A673 (cell line): ENCODE measurements around the gene FGF14. TPM values are rescaled to one million over a fixed set of nuclear protein-coding genes. Genes with fewer than 3 reads are reported as not detected.

Experiments
- BruUV-seq: library from RNA; stranded (reverse); fragments of 400-500 nt; replicated peaks from 2 replicates; lab custom pipeline; 2021; lab: Mats Ljungman, UMichigan
- CTCF ChIA-PET: fragments of 300-600 bp; sonication (Branson Sonifier 250); formaldehyde crosslinking; loops from one replicate; lab custom pipeline; 2022; ENCODE audit warnings: antibody characterized with exemption; lab: Charles Lee
- POLR2A ChIA-PET: fragments of 300-600 bp; sonication (Branson Sonifier 250); formaldehyde crosslinking; loops from one replicate; lab custom pipeline; 2022; ENCODE audit warnings: antibody characterized with exemption; ENCODE audit not compliant: low non-redundant PET; lab: Charles Lee
- DNase-seq: peaks from one replicate; pipeline ENCODE4 v3.0.0-alpha.2; 2015; ENCODE audit warnings: low spot score
- H3K27ac ChIP-seq: fragments of 200-600 bp; sonication (generic); 2 replicates; pipeline ENCODE4 v1.5.1; 2016; ENCODE audit warnings: mixed run types, low read depth, mild to moderate bottlenecking, mixed read lengths, antibody characterized with exemption, low read length; ENCODE audit not compliant: poor library complexity, severe bottlenecking
- H3K27me3 ChIP-seq: fragments of 200-600 bp; sonication (generic); replicated peaks from 2 replicates; pipeline ENCODE4 v1.6.1; 2017; ENCODE audit warnings: mixed run types, low read depth, mild to moderate bottlenecking, mixed read lengths, antibody characterized with exemption, low read length; ENCODE audit not compliant: insufficient read depth, poor library complexity
- H3K36me3 ChIP-seq: fragments of 200-600 bp; sonication (generic); 2 replicates; pipeline ENCODE4 v1.6.1; 2016; ENCODE audit warnings: mixed run types, mild to moderate bottlenecking, mixed read lengths, antibody characterized with exemption, low read length; ENCODE audit not compliant: insufficient read depth, poor library complexity, severe bottlenecking
- H3K4me1 ChIP-seq: fragments of 200-600 bp; sonication (generic); 2 replicates; pipeline ENCODE4 v1.6.1; 2017; ENCODE audit warnings: mixed run types, mild to moderate bottlenecking, mixed read lengths, antibody characterized with exemption, low read length; ENCODE audit not compliant: insufficient read depth, poor library complexity, severe bottlenecking
- H3K4me3 ChIP-seq: fragments of 200-600 bp; sonication (generic); 2 replicates; pipeline ENCODE4 v1.5.1; 2016; ENCODE audit warnings: low read depth, mixed run types, mild to moderate bottlenecking, mixed read lengths, low read length; ENCODE audit not compliant: poor library complexity, severe bottlenecking
- H3K9me3 ChIP-seq: fragments of 200-600 bp; sonication (generic); 2 replicates; pipeline ENCODE4 v1.6.1; 2016; ENCODE audit warnings: mixed run types, low read depth, mild to moderate bottlenecking, mixed read lengths, antibody characterized with exemption, low read length; ENCODE audit not compliant: poor library complexity, severe bottlenecking
- EZH2 ChIP-seq: fragments of 200-600 bp; sonication (generic); IDR thresholded peaks from 2 replicates; pipeline ENCODE4 v1.6.1; 2017; ENCODE audit warnings: borderline replicate concordance, low read depth, mild to moderate bottlenecking, mixed read lengths, antibody characterized with exemption, low read length; ENCODE audit not compliant: poor library complexity, severe bottlenecking
- intact Hi-C: fragments of 100-400 bp; cut with micrococcal nuclease; formaldehyde crosslinking; loops from one replicate; pipeline ENCODE4 v1.10.0; 2022; ENCODE audit not compliant: unreplicated experiment
- total RNA-seq: library from RNA; stranded (reverse); gene quantifications from 2 replicates; pipeline ENCODE4 v1.2.3, GENCODE V29; 2021
- TF ChIP-seq, protein P1 (sequence below): fragments of 300-800, 200-600 bp; sonication (generic); conservative IDR thresholded peaks from 2 replicates; pipeline ENCODE4 v1.5.1; 2017; ENCODE audit warnings: low read depth, mild to moderate bottlenecking, antibody characterized with exemption, low read length, moderate library complexity, mixed read lengths

The FGF14 gene
- total RNA-seq, 1 experiment from 2014 or later: 19.7 TPM

DNA sequence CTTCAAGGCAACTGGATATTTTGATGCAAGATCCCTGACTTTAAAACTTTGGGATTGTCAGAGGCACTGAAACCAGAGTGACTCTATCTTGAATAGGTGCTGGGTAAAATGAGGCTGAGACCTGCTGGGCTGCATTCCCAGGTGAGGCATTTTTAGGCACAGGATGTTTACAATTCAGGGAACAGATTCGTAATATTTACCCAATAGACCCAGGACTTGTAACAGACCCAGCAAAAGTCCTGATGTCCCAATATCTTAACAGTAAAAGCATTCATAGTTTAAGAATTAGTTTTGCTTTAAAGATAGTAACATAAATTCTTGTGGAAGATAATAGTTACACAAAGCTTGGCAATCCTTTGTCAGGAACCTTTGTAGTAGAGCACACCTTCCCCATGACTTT lies 166.2 kb downstream of the FGF14 start:
- CTCF ChIA-PET: no interaction called here

DNA sequence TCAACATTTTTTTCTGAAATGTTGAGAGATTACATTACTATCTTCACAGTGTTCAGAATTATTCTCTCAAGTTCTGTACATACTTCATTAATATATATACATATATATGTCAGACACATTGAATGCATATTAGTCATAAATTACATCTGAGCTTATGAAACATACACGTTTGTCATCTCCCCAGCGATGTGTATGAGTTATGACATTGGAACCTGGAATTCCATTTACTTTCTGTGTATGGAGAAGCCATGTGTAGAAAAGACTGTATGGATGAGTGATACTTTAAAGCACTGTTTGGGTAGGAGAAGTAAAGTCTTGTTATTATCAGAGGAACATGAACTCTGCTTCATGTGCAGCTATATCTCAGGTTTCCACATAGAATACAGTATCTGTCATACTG lies 167.2 kb downstream of the FGF14 start:
- TF ChIP-seq, protein P1, sequence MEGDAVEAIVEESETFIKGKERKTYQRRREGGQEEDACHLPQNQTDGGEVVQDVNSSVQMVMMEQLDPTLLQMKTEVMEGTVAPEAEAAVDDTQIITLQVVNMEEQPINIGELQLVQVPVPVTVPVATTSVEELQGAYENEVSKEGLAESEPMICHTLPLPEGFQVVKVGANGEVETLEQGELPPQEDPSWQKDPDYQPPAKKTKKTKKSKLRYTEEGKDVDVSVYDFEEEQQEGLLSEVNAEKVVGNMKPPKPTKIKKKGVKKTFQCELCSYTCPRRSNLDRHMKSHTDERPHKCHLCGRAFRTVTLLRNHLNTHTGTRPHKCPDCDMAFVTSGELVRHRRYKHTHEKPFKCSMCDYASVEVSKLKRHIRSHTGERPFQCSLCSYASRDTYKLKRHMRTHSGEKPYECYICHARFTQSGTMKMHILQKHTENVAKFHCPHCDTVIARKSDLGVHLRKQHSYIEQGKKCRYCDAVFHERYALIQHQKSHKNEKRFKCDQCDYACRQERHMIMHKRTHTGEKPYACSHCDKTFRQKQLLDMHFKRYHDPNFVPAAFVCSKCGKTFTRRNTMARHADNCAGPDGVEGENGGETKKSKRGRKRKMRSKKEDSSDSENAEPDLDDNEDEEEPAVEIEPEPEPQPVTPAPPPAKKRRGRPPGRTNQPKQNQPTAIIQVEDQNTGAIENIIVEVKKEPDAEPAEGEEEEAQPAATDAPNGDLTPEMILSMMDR: no peak
- no peak for TF ChIP-seq EZH2
- intact Hi-C loops: no loop called here
- no peak overlapping the region for H3K4me3 ChIP-seq
- ChIA-PET POLR2A (no interaction called here), CTCF (no interaction called here)
- no peaks in the 10 kb centered on the region for H3K9me3 ChIP-seq
- no TSS peak for BruUV-seq
- H3K27ac ChIP-seq: no peak overlapping the region
- H3K4me1 ChIP-seq: no peaks in the 10 kb centered on the region
- H3K36me3 ChIP-seq: no peaks in the 10 kb centered on the region
- DNase-seq: no peak
- no peaks in the 10 kb centered on the region for H3K27me3 ChIP-seq

More for the DNA sequence above, 166.2 kb downstream of the FGF14 start:
- H3K9me3 ChIP-seq: no peaks in the 10 kb centered on the region
- H3K4me1 ChIP-seq: peaks cover under 1% of the 10 kb centered on the region
- no peaks in the 10 kb centered on the region for H3K36me3 ChIP-seq
- no peaks in the 10 kb centered on the region for H3K27me3 ChIP-seq
- no peak overlapping the region for H3K27ac ChIP-seq
- intact Hi-C loops: no loop called here
- no peak overlapping the region for H3K4me3 ChIP-seq
- POLR2A ChIA-PET: no interaction called here
- no peak for DNase-seq
- BruUV-seq: no TSS peak
- TF ChIP-seq EZH2: no peak
- TF ChIP-seq, protein P1: no peak

DNA sequence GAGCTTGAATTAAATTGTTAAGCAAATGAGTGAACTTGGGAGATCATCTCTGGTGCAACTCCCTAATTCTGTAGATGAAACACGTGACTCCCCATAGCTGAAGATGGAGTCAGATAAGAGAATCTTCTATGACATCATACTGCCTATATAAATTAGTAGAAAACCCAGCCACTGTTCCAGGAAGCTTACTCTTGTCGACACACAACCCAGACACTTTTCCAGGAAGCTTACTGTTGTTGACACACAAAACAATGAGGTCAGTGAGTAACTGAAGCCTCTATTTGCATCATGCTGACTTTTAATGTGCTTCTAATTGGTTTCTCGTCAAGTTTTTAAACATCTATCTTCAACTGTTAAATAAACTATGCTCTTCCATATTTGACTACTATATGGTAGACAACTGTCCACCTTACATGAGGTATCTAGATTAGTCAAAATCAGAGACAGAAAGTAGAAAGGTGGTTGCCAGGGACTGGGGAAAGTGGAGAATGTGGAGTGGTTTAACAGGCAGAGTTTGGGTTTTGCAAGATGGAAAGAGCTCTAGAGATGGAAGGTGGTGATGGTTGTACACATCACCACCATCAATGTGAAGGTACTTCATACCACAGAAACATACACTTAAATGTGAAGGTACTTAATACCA lies 168.2 kb downstream of the FGF14 start:
- Histone ChIP-seq H3K4me1 (no peaks in the 10 kb centered on the region), H3K9me3 (no peaks in the 10 kb centered on the region), H3K36me3 (no peaks in the 10 kb centered on the region), H3K4me3 (no peak overlapping the region), H3K27ac (no peak overlapping the region), H3K27me3 (no peaks in the 10 kb centered on the region)
- TF ChIP-seq, protein P1: no peak
- no peak for TF ChIP-seq EZH2
- no TSS peak for BruUV-seq
- intact Hi-C loops: no loop called here
- ChIA-PET POLR2A (no interaction called here), CTCF (no interaction called here)
- no peak for DNase-seq
